Measurements from ENCODE around the gene WDHD1. TPM values are rescaled to one million over a fixed set of nuclear protein-coding genes. Genes with fewer than 3 reads are reported as not detected.
A peak's percentile ranks its signal among the peaks of the same experiment; 100 is the strongest.
"Not testable (repeated sequence)": the region's sequence is repeated elsewhere in the genome, so short reads cannot be mapped to it uniquely, and the experiment has no call there.

The WDHD1 gene
- polyA plus RNA-seq, 1 experiment = 6.7 TPM

DNA sequence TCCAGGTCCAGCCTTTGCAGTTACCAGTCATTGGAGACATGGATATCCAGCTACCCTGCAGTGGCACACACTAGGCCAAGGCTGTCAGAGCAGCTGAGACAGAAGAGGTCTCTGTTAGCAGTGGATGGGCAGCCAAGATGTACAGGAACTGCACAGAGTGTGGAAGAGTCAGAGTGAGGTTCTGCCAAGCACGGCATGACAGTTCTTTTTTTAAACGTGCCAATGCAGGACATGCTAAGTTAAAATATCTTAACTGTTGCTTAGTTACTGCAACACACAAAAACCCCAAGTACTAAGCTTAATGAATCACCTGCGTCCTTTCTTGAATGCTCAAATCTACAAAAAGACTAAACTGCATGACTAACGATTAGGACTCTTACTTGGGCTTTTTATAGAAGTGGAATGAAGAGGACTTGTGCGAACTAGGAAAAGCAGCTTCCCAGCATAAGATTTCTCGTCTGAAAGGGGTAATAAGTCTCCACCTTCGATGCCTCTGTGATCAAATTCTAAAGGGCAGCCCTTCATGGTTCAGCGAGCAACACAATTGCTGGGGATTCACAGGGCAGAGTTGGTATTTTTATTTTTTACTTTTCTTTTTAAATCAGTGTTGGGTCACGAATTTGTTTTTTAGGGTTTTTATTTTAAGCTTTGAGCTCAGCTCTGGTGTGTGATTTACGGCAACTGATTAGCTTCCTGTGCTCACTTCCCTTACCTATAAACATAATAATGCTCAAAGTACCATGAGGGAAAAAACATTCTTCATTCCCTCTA, 45.2 kb upstream of the WDHD1 start:
- TF ChIP-seq CTCF (IDR thresholded peaks at IDR 0.05; ENCODE audit: low read depth, low read length) = no peak
- Histone ChIP-seq H3K27me3 (ENCODE audit: control insufficient read depth, insufficient read depth, low read length) (no peaks in the 10 kb centered on the region), H3K4me3 (ENCODE audit: low read depth, low read length) (no peak overlapping the region), H3K27ac (ENCODE audit: low read depth, low read length) (peak overlapping the region; percentile 66), H3K9me3 (ENCODE audit: control insufficient read depth, insufficient read depth, low read length) (no peaks in the 10 kb centered on the region)
- CTCF ChIA-PET = interaction anchor here (0.9 to 3.3 kb wide), 7 partner anchors 15 to 375 kb away, joined by 3 to 30 read pairs (median 6); partner anchors contain the start of gene MAPK1IP1L
- DNase-seq (ENCODE audit: low read depth, low spot score) = no peak
- POLR2A ChIA-PET = interaction anchor here (0.6 to 1.6 kb wide), 6 partner anchors 12 to 36 kb away, joined by 3 to 8 read pairs (median 4); partner anchors contain the start of gene MAPK1IP1L

DNA sequence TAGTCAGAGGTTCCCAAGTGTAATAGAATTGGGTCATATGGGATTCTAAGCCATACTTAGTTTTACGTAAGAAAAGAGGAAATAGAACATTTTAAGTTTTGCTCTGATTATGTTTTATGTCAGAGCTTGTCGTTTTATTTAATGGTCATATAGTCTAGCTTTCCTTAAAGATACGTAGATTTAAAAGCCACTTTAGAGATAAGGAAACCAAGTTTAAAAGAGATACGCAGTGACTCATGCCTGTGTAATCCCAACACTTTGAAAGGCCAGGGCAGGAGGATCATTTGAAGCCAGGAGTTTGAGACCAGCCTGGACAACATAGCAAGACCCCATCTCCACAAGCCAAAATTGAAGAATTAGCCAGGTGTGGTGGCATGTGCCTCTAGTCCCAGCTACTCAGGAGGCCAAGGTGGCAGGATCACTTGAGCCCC, 44.1 kb upstream of the WDHD1 start:
- no peak for TF ChIP-seq CTCF (IDR thresholded peaks at IDR 0.05; ENCODE audit: low read depth, low read length)
- ChIA-PET CTCF (interaction anchor here (3.3 kb wide), 1 partner anchor 19 kb away, joined by 30 read pairs; the partner anchor contains the start of gene MAPK1IP1L), POLR2A (interaction anchor here (1.4 kb wide), 1 partner anchor 11 kb away, joined by 5 read pairs; no protein-coding TSS in a partner anchor)
- no peaks in the 10 kb centered on the region for H3K27me3 ChIP-seq (ENCODE audit: control insufficient read depth, insufficient read depth, low read length)
- H3K9me3 ChIP-seq (ENCODE audit: control insufficient read depth, insufficient read depth, low read length) = no peaks in the 10 kb centered on the region
- no peak overlapping the region for H3K4me3 ChIP-seq (ENCODE audit: low read depth, low read length)
- no peak for DNase-seq (ENCODE audit: low read depth, low spot score)
- H3K27ac ChIP-seq (ENCODE audit: low read depth, low read length) = no peak overlapping the region

DNA sequence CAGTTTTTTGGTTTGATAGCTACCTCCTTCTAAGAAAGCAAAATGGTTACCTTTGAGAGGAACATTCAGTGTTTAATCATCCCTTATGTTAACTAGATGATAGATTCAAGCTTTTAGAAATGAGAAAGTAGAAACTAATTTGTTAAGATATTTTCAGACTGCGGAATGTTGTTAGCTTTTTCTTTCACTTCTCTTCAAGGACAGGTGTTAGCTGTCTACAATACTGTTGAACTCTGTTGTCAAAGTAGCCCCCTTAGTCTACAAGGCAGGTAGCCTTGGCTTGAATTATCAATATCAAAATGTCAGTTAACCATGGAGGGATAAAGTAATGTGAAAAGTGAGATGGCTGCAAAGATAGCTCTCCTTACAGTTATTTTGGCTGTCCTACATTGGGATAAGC, 39.3 kb upstream of the WDHD1 start:
- Histone ChIP-seq H3K27me3 (ENCODE audit: control insufficient read depth, insufficient read depth, low read length) (no peaks in the 10 kb centered on the region), H3K27ac (ENCODE audit: low read depth, low read length) (no peak overlapping the region), H3K4me3 (ENCODE audit: low read depth, low read length) (no peak overlapping the region), H3K9me3 (ENCODE audit: control insufficient read depth, insufficient read depth, low read length) (no peaks in the 10 kb centered on the region)
- POLR2A ChIA-PET = interaction anchor here (0.8 to 1.9 kb wide), 2 partner anchors 13 to 15 kb away, joined by 3 to 9 read pairs; partner anchors contain the start of gene MAPK1IP1L
- no peak for DNase-seq (ENCODE audit: low read depth, low spot score)
- CTCF ChIA-PET = interaction anchor here (0.8 to 3.1 kb wide), 2 partner anchors 15 to 342 kb away, joined by 3 to 19 read pairs; partner anchors contain the start of gene MAPK1IP1L
- no peak for TF ChIP-seq CTCF (IDR thresholded peaks at IDR 0.05; ENCODE audit: low read depth, low read length)

DNA sequence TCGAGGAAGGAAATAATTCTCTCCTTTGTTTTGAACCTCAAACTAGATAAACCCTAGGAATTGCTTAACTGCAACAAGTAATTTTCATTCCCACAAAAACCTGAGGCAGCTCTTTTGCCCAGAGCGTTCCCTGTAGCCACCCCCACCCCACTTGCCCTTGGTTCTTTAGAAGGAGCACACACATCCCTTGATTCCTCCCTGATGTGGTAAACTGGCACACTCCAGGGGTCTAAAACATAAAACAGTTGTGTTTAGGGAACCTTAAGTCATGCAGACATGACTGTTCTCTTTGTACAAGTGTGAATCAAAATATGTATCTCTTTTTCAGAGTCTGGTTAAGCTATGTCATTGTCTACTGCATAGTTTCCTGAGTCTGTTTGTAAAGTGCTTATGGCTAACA, 38.5 kb upstream of the WDHD1 start:
- H3K27ac ChIP-seq (ENCODE audit: low read depth, low read length) = no peak overlapping the region
- H3K27me3 ChIP-seq (ENCODE audit: control insufficient read depth, insufficient read depth, low read length) = no peaks in the 10 kb centered on the region
- no peak for TF ChIP-seq CTCF (IDR thresholded peaks at IDR 0.05; ENCODE audit: low read depth, low read length)
- H3K9me3 ChIP-seq (ENCODE audit: control insufficient read depth, insufficient read depth, low read length) = no peaks in the 10 kb centered on the region
- no peak for DNase-seq (ENCODE audit: low read depth, low spot score)
- ChIA-PET CTCF (interaction anchor here (0.7 to 3.1 kb wide), 4 partner anchors 11 to 931 kb away, joined by 3 to 19 read pairs (median 4); partner anchors contain the start of gene MAPK1IP1L), POLR2A (interaction anchor here (1.9 kb wide), 1 partner anchor 14 kb away, joined by 9 read pairs; the partner anchor contains the start of gene MAPK1IP1L)
- H3K4me3 ChIP-seq (ENCODE audit: low read depth, low read length) = no peak overlapping the region

- DNase-seq (ENCODE audit: low read depth, low spot score); H3K9me3 ChIP-seq (ENCODE audit: control insufficient read depth, insufficient read depth, low read length); H3K4me3 ChIP-seq (ENCODE audit: low read depth, low read length); H3K27ac ChIP-seq (ENCODE audit: low read depth, low read length); H3K27me3 ChIP-seq (ENCODE audit: control insufficient read depth, insufficient read depth, low read length): not testable (repeated sequence)
- ChIA-PET CTCF (interaction anchor here (1.0 to 3.1 kb wide), 3 partner anchors 11 to 24 kb away, joined by 3 to 19 read pairs (median 4); partner anchors contain the start of gene MAPK1IP1L), POLR2A (interaction anchor here (1.9 kb wide), 1 partner anchor 14 kb away, joined by 9 read pairs; the partner anchor contains the start of gene MAPK1IP1L)
These were observed 38.0 kb upstream of the WDHD1 start for GRCh38 chr14:55064896-55065295.
